ENCODE measurements around the gene KRTCAP2.

Gene KRTCAP2

GRCh38 chr1:155123801-155124200 lies 49.3 kb downstream of the KRTCAP2 start:
- no peak for TF ChIP-seq CTCF (IDR thresholded peaks at IDR 0.05; ENCODE audit: low read depth, low read length)
- DNase-seq (ENCODE audit: extremely low read depth, low read depth), result no peak

- TF ChIP-seq CTCF (IDR thresholded peaks at IDR 0.05; ENCODE audit: low read depth, low read length), result no peak
- no peak for DNase-seq (ENCODE audit: extremely low read depth, low read depth)
Measured at GRCh38 chr1:155122308-155122707, 50.8 kb downstream of the KRTCAP2 start.

- no peak for TF ChIP-seq CTCF (IDR thresholded peaks at IDR 0.05; ENCODE audit: low read depth, low read length)
- no peak for DNase-seq (ENCODE audit: extremely low read depth, low read depth)
Measured at GRCh38 chr1:155121249-155121648, 51.9 kb downstream of the KRTCAP2 start.

GRCh38 chr1:155120253-155120652 lies 52.9 kb downstream of the KRTCAP2 start:
- TF ChIP-seq CTCF (IDR thresholded peaks at IDR 0.05; ENCODE audit: low read depth, low read length), result no peak
- no peak for DNase-seq (ENCODE audit: extremely low read depth, low read depth)
